HEK293 (cell line): ENCODE data around the gene SLC25A30.
"Not testable (repeated sequence)": the region's sequence is repeated elsewhere in the genome, so short reads cannot be mapped to it uniquely, and the experiment has no call there.

Source experiments
- SP2 ChIP-seq: fragments of 450-650 bp; formaldehyde crosslinking; IDR thresholded peaks from 2 replicates; pipeline ENCODE4 v1.5.1; 2016; ENCODE audit warnings: missing biosample characterization, missing genetic modification characterization
- YY1 ChIP-seq: fragments of 450-650 bp; formaldehyde crosslinking; IDR thresholded peaks from 2 replicates; pipeline ENCODE4 v1.5.1; 2018; ENCODE audit warnings: missing biosample characterization, missing genetic modification characterization
- ZNF76 ChIP-seq: fragments of 450-650 bp; formaldehyde crosslinking; IDR thresholded peaks from 2 replicates; pipeline ENCODE4; 2016; ENCODE audit warnings: low read depth, missing biosample characterization, missing genetic modification characterization, borderline replicate concordance

DNA sequence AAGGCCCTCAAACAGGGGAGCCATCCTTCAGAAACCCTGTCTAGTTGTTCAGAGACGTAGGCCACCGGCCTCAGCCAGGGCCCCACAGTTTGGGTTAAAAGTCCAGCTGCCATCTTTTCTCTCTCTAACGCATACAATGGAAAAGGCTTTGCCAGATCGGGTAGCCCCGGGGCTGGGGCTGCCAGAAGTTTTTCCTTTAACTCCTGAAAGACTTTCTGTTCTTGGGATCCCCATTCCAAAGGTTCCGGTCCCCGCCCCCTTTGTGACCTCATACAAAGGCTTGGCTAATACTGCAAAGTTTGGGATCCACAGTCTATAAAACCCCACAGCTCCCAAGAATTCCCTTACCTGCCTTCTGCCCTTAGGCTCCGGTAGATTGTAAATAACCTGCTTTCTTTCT is 37.5 kb downstream of the SLC25A30 start:
- TF ChIP-seq ZNF76, SP2, YY1 (tag by site-specific recombination): not testable (repeated sequence)
